GM19467 (cell line): ENCODE results near the gene PTPMT1.
A peak's percentile ranks its signal among the peaks of the same experiment; 100 is the strongest.

ENCODE experiments used
- ATAC-seq: cut with Tn5 transposase; IDR thresholded peaks from one replicate; pipeline ENCODE4 v1.9.1; 2021; ENCODE audit warnings: mild to moderate bottlenecking, moderate library complexity; ENCODE audit not compliant: unreplicated experiment

The PTPMT1 gene

DNA sequence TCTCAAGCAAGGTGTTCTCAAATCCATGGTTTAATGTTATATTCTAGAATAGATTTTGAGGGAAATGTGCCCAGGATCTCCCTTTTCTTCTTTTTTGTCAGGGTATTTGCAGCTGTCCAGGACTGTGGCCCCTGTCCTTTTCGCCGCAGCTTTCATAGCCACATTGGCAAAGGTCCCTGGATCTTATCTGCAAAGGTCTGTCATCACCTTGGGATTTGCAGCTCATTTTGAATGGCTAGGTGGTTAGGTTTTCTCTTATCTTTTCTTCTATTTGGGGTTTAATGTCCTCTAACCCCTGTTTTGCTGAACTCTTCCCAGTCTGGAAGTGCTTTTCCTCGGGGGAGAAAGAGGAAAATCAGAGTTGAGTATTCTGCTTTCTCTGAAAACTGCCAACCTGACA, 40.5 kb downstream of the PTPMT1 start:
- no peak for ATAC-seq

DNA sequence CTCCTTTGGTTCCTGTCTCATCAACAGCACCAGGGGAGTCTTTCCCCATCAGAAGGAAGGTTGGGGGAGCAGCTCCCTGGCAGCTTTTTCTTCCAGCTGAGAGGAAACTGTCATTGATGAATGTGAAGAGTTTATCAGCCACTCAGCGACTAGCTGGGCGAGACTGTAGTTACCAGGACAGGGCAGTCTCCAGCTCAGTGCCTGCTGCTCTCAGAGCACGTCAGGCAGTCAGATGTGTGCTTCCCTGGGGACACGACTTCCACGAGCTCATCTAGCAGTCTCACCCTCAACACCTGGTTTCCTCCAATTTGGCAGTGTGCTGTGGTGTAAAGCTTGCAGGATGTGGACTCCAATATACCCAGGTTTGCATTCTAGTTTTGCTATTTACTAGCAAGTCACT, 41.3 kb downstream of the PTPMT1 start:
- no peak for ATAC-seq

DNA sequence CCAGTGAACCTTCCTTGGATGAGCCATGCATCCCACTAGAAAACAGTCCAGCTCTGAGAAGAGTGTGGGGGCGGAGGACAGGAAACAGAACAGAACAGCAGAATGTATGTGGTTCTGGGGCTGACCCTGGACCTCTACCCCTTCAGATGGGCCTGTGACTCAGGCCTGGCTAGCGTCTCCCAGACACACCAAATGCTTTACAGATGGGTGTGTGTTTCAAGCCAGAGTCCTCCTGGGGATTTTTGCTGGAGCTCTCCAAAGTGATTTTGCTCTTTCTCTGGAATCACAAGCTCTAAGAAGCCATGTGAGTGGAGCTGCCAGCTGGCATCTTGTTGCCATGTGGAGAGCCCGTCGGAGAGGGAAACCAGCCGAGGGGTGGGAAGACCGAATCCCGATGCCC, 42.0 kb downstream of the PTPMT1 start:
- ATAC-seq, result no peak

DNA sequence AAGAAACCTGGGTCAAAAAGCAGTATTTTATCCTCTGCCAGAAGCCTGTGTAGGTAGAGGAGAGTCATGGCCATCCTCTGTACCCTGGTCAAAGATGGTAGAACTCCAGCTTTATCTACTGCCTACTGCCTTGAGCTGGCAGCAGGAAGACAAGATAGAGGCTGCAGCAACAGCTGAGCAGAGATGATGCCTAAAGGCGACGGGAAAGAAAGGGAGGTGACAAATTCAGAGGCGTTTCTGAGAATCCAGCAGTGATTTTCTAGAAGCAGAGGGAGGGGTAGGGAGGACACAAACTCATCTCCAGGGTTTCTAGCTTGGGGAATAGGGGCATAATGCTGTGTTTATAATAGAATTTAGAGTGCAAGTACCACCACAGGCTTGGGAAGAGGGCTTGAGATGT, 44.3 kb downstream of the PTPMT1 start:
- no peak for ATAC-seq

DNA sequence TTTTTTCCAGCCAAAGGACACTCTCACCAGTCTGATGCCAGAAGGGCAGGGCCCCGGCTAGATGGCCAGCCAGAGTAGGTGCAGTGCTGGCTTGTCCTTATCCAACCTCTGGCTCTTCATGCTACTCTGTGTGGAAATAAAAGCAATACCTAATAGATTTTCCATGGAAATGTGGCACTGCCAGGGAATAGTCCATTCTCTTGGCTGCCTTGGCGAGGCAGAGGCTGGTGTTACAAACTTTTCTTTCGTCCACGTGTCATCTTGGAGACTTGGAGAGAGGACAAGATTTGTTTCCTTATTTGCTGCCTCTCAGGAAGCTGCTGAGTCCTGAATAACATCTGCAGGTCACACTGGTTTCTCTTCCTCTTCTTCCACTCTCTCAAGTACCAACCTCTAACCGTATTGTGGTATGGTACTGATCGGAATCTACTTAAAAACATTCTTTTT, 46.0 kb downstream of the PTPMT1 start:
- ATAC-seq, result peak; percentile 69

- no peak for ATAC-seq
These were observed 49.9 kb downstream of the PTPMT1 start for GRCh38 chr11:47615249-47615648.

GRCh38 chr11:47616726-47617416, 51.5 kb downstream of the PTPMT1 start:
- ATAC-seq, result no peak

DNA sequence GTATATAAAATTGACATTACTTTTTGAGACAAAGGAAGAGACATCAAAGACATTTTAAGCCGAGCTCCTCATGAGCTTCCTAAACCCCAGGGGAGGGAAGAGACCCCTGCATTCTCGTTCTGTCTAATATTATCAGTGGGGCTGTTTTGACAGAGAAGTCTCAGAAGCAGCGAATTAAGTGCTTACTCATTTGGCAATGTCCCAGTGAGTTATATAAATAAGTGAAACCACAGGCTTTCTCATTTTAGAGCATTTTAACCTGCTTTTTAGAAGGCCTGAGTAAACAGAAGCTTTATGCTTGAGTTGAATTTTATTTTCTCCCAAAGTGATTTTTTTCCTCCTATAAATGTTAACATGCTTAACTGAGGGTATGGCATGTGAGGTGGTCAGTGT, 52.0 kb downstream of the PTPMT1 start:
- ATAC-seq, result no peak

GRCh38 chr11:47620836-47621378, 55.5 kb downstream of the PTPMT1 start:
- ATAC-seq, result no peak
